Panc1 (cell line): ENCODE measurements around the gene ERC2. TPM values are rescaled to one million over a fixed set of nuclear protein-coding genes. Genes with fewer than 3 reads are reported as not detected.

Experiments used
- ATAC-seq: fragments of 200-7000 bp; cut with Tn5 transposase; 2 replicates; pipeline ENCODE4 v1.9.1; 2020; ENCODE audit warnings: mild to moderate bottlenecking, moderate library complexity
- BruUV-seq: library from RNA; stranded (reverse); fragments of 400-500 nt; replicated peaks from 2 replicates; lab custom pipeline; 2021; lab: Mats Ljungman, UMichigan
- CTCF ChIA-PET: fragments of 300-600 bp; sonication (Branson Sonifier 250); formaldehyde crosslinking; loops from one replicate; lab custom pipeline; 2022; ENCODE audit warnings: antibody characterized with exemption; lab: Charles Lee
- POLR2A ChIA-PET: fragments of 300-600 bp; sonication (Branson Sonifier 250); formaldehyde crosslinking; loops from one replicate; lab custom pipeline; 2022; ENCODE audit warnings: antibody characterized with exemption; lab: Charles Lee
- DNase-seq: peaks from one replicate; pipeline ENCODE4 v3.0.0-alpha.2; 2010; ENCODE audit warnings: low read depth, low spot score
- H3K27ac ChIP-seq: 2 replicates; pipeline ENCODE4 v1.5.1; 2011; ENCODE audit warnings: mild to moderate bottlenecking, low read length, inconsistent platforms
- H3K27me3 ChIP-seq: fragments of 200-500 bp; sonication (Bioruptor generic); 2 replicates; pipeline ENCODE4 v1.6.0; 2014; ENCODE audit warnings: low read length, inconsistent platforms; ENCODE audit not compliant: control insufficient read depth, insufficient read depth
- H3K36me3 ChIP-seq: fragments of 200-500 bp; sonication (Bioruptor generic); 2 replicates; pipeline ENCODE4 v1.5.1; 2014; ENCODE audit warnings: inconsistent platforms, mild to moderate bottlenecking, low read length, moderate library complexity; ENCODE audit not compliant: control insufficient read depth, insufficient read depth
- H3K4me1 ChIP-seq: 2 replicates; pipeline ENCODE4 v1.5.1; 2011; ENCODE audit warnings: inconsistent platforms, mild to moderate bottlenecking, low read length, moderate library complexity; ENCODE audit not compliant: control insufficient read depth, insufficient read depth
- H3K4me3 ChIP-seq, 2 experiments: 2 replicates each; pipeline ENCODE4 v1.5.1; 2011 to 2012; ENCODE audit warnings: low read depth in 2 of 2, low read length in 2 of 2, mild to moderate bottlenecking in 2 of 2, inconsistent platforms in 1 of 2, moderate library complexity in 1 of 2
- H3K9me3 ChIP-seq: fragments of 200-500 bp; sonication (Bioruptor generic); 2 replicates; pipeline ENCODE4 v1.5.1; 2014; ENCODE audit warnings: low read depth, mild to moderate bottlenecking, inconsistent platforms, low read length, moderate library complexity; ENCODE audit not compliant: control insufficient read depth, insufficient read depth
- POLR2AphosphoS5 ChIP-seq: IDR thresholded peaks from 2 replicates; pipeline ENCODE4 v1.6.1; 2012; ENCODE audit warnings: mild to moderate bottlenecking, low read depth, low read length, moderate library complexity
- REST ChIP-seq, 2 experiments: IDR thresholded peaks; 2 replicates each; pipeline ENCODE4 v1.6.1; 2011 to 2012; ENCODE audit warnings: low read depth in 2 of 2, control low read depth in 1 of 2, low read length in 1 of 2, mild to moderate bottlenecking in 1 of 2, moderate library complexity in 1 of 2; ENCODE audit not compliant: insufficient read depth in 1 of 2
- SIN3A ChIP-seq: IDR thresholded peaks from 2 replicates; pipeline ENCODE4 v1.6.1; 2012; ENCODE audit warnings: low read depth, mild to moderate bottlenecking, low read length, moderate library complexity, borderline replicate concordance; ENCODE audit not compliant: insufficient read depth
- TCF7L2 ChIP-seq: IDR thresholded peaks from 2 replicates; pipeline ENCODE4 v1.6.1; 2011; ENCODE audit warnings: mild to moderate bottlenecking, low read depth, low read length, inconsistent platforms
- in situ Hi-C: cut with HindIII; loops from 2 replicates; pipeline ENCODE4 v1.10.0; 2016; ENCODE audit warnings: low sequenced_read_pairs, low pct_unique_long_range_greater_than_20kb
- intact Hi-C: fragments of 100-400 bp; cut with micrococcal nuclease; formaldehyde crosslinking; loops from one replicate; pipeline ENCODE4 v1.10.0; 2022; ENCODE audit not compliant: unreplicated experiment
- total RNA-seq: library from RNA; stranded (reverse); gene quantifications from one replicate; pipeline ENCODE4 v1.2.1, GENCODE V29; 2021; ENCODE audit not compliant: unreplicated experiment
- TF ChIP-seq, protein P1 (sequence below): fragments of 450-650 bp; IDR thresholded peaks from 2 replicates; pipeline ENCODE4 v1.5.1; 2017; ENCODE audit warnings: mild to moderate bottlenecking

ERC2 gene
- total RNA-seq, 1 experiment from 2014 or later, result 0.33 TPM

GRCh38 chr3:56144805-56145204 is 323.5 kb downstream of the ERC2 start:
- Histone ChIP-seq H3K27me3 (no peaks in the 10 kb centered on the region), H3K4me1 (no peaks in the 10 kb centered on the region), H3K4me3 (no peak overlapping the region), H3K9me3 (no peaks in the 10 kb centered on the region), H3K27ac (no peak overlapping the region), H3K36me3 (no peaks in the 10 kb centered on the region)
- TF ChIP-seq TCF7L2 (no peak), POLR2AphosphoS5 (no peak), SIN3A (no peak), REST (IDR thresholded peaks at IDR 0.05; ENCODE audit: insufficient read depth in 1 of 2, low read depth in 2 of 2, low read length in 1 of 2) (no peak)
- TF ChIP-seq, protein P1, sequence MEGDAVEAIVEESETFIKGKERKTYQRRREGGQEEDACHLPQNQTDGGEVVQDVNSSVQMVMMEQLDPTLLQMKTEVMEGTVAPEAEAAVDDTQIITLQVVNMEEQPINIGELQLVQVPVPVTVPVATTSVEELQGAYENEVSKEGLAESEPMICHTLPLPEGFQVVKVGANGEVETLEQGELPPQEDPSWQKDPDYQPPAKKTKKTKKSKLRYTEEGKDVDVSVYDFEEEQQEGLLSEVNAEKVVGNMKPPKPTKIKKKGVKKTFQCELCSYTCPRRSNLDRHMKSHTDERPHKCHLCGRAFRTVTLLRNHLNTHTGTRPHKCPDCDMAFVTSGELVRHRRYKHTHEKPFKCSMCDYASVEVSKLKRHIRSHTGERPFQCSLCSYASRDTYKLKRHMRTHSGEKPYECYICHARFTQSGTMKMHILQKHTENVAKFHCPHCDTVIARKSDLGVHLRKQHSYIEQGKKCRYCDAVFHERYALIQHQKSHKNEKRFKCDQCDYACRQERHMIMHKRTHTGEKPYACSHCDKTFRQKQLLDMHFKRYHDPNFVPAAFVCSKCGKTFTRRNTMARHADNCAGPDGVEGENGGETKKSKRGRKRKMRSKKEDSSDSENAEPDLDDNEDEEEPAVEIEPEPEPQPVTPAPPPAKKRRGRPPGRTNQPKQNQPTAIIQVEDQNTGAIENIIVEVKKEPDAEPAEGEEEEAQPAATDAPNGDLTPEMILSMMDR, result no peak
- ChIA-PET POLR2A (no interaction called here), CTCF (no interaction called here)
- ATAC-seq (no peak), DNase-seq (no peak)
- in situ Hi-C loops, result no loop called here
- BruUV-seq, result no TSS peak
- intact Hi-C loops, result no loop called here

- Histone ChIP-seq H3K4me1 (peaks cover 6% of the 10 kb centered on the region), H3K9me3 (no peaks in the 10 kb centered on the region), H3K4me3 (no peak overlapping the region), H3K27me3 (no peaks in the 10 kb centered on the region), H3K36me3 (no peaks in the 10 kb centered on the region), H3K27ac (no peak overlapping the region)
- no peak; the same call in 1 of the 2 replicates for ATAC-seq
- ChIA-PET CTCF (no interaction called here), POLR2A (no interaction called here)
- TF ChIP-seq REST (IDR thresholded peaks at IDR 0.05; ENCODE audit: insufficient read depth in 1 of 2, low read depth in 2 of 2, low read length in 1 of 2), result no peak
- TF ChIP-seq POLR2AphosphoS5, result no peak
- no peak for TF ChIP-seq SIN3A
- no peak for TF ChIP-seq TCF7L2
- TF ChIP-seq, protein P1, result no peak
- BruUV-seq, result no TSS peak
- intact Hi-C loops, result no loop called here
- in situ Hi-C loops, result no loop called here
- DNase-seq, result no peak
Observed at GRCh38 chr3:56137415-56137814, 330.9 kb downstream of the ERC2 start.
